ENCODE results near the gene MRAS.

Gene MRAS

GRCh38 chr3:138344754-138345153 lies 3.6 kb upstream of the MRAS start:
- DNase-seq = no peak

- peak; percentile 41 for DNase-seq
Observed at GRCh38 chr3:138348754-138349739, 668 bp downstream of the MRAS start.

GRCh38 chr3:138349926-138350665 lies 1.7 kb downstream of the MRAS start:
- peak; percentile 36 for DNase-seq

- no peak for DNase-seq
Observed at GRCh38 chr3:138351151-138351550, 2.8 kb downstream of the MRAS start.

GRCh38 chr3:138351916-138352550 lies 3.7 kb downstream of the MRAS start:
- peak; percentile 7 for DNase-seq

GRCh38 chr3:138354376-138354775 lies 6.0 kb downstream of the MRAS start:
- no peak for DNase-seq

GRCh38 chr3:138355071-138355470 lies 6.7 kb downstream of the MRAS start:
- DNase-seq = no peak

GRCh38 chr3:138356730-138357405 lies 8.5 kb downstream of the MRAS start:
- peak; percentile 36 for DNase-seq

GRCh38 chr3:138359148-138359918 lies 11.0 kb downstream of the MRAS start:
- no peak for DNase-seq

GRCh38 chr3:138359919-138360868 lies 11.8 kb downstream of the MRAS start:
- no peak for DNase-seq

- DNase-seq = no peak
Observed at GRCh38 chr3:138360869-138361525, 12.6 kb downstream of the MRAS start.

- DNase-seq = no peak
Observed at GRCh38 chr3:138361561-138361971, 13.2 kb downstream of the MRAS start.

GRCh38 chr3:138362538-138362937 lies 14.2 kb downstream of the MRAS start:
- DNase-seq = no peak

- DNase-seq = no peak
Observed at GRCh38 chr3:138363322-138363721, 14.9 kb downstream of the MRAS start.

- no peak for DNase-seq
Observed at GRCh38 chr3:138364356-138365252, 16.2 kb downstream of the MRAS start.

GRCh38 chr3:138365253-138365555 lies 16.8 kb downstream of the MRAS start:
- no peak for DNase-seq

GRCh38 chr3:138366006-138366759 lies 17.8 kb downstream of the MRAS start:
- no peak for DNase-seq

GRCh38 chr3:138367326-138367850 lies 19.0 kb downstream of the MRAS start:
- DNase-seq = no peak
